Measurements from ENCODE around the gene PGAP3.

The PGAP3 gene

DNA sequence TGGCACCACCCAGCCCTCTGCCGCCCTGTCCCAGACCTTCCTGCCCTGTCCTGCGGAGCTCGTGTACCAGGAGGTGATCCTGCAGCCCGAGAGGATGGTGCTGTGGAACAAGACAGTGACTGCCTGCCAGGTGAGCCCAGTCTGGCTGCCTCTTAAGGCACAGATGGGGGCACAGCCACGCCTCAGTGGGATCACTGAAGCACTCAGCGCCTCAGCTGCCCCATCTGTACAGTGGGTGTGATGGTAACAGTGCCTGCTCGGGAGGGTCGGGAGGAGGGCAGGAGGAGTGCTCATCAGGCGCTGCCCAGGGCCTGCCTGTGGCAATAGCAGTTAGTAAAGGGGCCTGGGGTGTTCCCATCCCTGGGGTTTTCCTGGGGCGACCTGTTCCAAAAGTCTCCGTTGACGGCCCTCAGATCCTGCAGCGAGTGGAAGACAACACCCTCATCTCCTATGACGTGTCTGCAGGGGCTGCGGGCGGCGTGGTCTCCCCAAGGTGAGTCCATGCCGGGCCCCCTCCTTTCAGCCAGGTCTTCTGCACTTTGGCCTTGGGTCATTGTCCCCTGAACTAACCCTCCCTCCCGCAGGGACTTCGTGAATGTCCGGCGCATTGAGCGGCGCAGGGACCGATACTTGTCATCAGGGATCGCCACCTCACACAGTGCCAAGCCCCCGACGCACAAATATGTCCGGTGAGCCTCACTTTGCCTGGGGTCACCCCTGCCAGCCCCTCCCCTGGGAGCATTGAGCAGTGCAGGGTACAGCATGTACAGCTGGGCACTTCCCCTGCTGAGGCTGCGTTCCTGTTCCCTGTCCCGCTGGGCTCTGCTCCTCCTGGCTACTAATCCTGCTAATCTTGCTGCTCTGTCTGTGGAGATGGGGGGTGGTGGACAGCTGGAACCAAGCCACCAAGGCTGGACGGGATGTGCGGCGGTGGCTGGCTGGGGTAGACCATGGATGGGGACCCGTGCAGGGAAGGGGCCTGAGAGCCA, 27.2 kb downstream of the PGAP3 start:
- no peak for DNase-seq (ENCODE audit: low read depth in 2 of 3, low spot score in 1 of 3)

GRCh38 chr17:39660011-39660360, 27.9 kb downstream of the PGAP3 start:
- no peak for DNase-seq (ENCODE audit: low read depth in 2 of 3, low spot score in 1 of 3)

- DNase-seq (ENCODE audit: low read depth in 2 of 3, low spot score in 1 of 3) = no peak
These were observed 28.4 kb downstream of the PGAP3 start for GRCh38 chr17:39659279-39660010.

- DNase-seq (ENCODE audit: low read depth in 2 of 3, low spot score in 1 of 3) = no peak
These were observed 29.1 kb downstream of the PGAP3 start for GRCh38 chr17:39658760-39659159.

- no peak for DNase-seq (ENCODE audit: low read depth in 2 of 3, low spot score in 1 of 3)
These were observed 29.5 kb downstream of the PGAP3 start for GRCh38 chr17:39658346-39658745.

GRCh38 chr17:39655105-39655504, 32.8 kb downstream of the PGAP3 start:
- no peak for DNase-seq (ENCODE audit: low read depth in 2 of 3, low spot score in 1 of 3)

GRCh38 chr17:39653662-39654331, 34.1 kb downstream of the PGAP3 start:
- peak; percentile 63 to 87 (median 79) for DNase-seq (ENCODE audit: low read depth in 2 of 3, low spot score in 1 of 3)

GRCh38 chr17:39653316-39653661, 34.6 kb downstream of the PGAP3 start:
- DNase-seq (ENCODE audit: low read depth in 2 of 3, low spot score in 1 of 3) = no peak

GRCh38 chr17:39652587-39653315, 35.1 kb downstream of the PGAP3 start:
- DNase-seq (ENCODE audit: low read depth in 2 of 3, low spot score in 1 of 3) = no peak

GRCh38 chr17:39651923-39652586, 35.8 kb downstream of the PGAP3 start:
- DNase-seq (ENCODE audit: low read depth in 2 of 3, low spot score in 1 of 3) = no peak

DNA sequence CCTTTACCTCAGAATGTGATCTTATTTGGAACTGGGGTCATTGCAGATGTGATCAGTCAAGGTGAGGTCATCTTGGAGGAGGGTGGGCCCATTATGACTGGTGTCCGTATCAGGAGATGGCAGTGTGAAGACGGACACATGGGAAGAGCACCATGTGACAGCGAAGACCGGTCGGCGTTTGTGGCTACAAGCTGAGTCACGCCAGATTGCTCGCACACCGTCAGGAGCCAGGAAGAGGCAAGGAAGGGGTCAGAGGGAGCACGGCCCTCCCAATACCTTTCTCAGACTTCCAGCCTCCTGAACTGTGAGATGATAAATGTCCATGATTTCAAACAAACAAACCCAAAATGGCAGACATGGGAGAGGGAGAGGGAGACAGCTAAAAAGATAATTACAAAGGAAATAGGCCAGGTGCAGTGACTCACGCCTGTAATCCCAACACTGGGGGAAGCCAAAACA, 37.7 kb downstream of the PGAP3 start:
- DNase-seq (ENCODE audit: low read depth in 2 of 3, low spot score in 1 of 3) = no peak

DNA sequence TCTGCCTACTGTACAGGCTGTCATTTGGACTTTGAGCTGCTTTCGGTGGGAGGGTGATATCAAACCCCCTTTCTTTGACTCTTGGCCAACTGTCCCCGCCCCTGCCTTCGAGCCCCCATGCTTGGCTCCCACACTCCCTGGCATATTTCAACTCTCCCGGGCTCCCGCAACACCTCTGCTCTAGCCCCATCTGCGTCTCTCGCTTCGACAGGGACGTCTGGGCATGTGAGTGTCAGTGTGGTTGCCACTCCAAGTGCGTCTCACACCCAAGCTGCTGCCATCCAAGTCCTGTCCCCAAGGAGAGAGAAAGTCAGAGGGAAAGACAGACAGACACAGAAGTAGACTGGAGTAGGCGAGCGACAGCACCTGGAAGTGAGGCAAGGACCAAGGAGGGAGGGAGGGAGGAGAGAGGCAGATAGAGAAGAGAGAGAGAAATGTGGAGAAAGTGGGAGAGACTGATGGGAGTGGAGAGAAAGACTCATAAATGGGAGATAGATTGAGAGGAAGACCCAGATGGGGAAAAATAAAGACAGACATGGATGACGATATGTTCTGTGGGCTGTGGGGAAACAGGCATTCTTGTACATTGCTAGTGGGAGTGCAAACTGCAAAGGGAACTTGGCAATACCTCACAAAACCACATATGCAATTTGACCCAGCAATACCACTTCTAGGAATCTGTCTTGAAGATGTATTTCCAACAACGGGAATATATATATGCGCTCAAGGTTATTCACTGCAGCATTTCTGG, 39.1 kb downstream of the PGAP3 start:
- no peak for DNase-seq (ENCODE audit: low read depth in 2 of 3, low spot score in 1 of 3)

- no peak for DNase-seq (ENCODE audit: low read depth in 2 of 3, low spot score in 1 of 3)
These were observed 40.6 kb downstream of the PGAP3 start for GRCh38 chr17:39647256-39647655.

- no peak for DNase-seq (ENCODE audit: low read depth in 2 of 3, low spot score in 1 of 3)
These were observed 44.6 kb downstream of the PGAP3 start for GRCh38 chr17:39643271-39643670.

GRCh38 chr17:39642291-39643074, 45.4 kb downstream of the PGAP3 start:
- no peak for DNase-seq (ENCODE audit: low read depth in 2 of 3, low spot score in 1 of 3)

GRCh38 chr17:39641883-39642282, 46.0 kb downstream of the PGAP3 start:
- DNase-seq (ENCODE audit: low read depth in 2 of 3, low spot score in 1 of 3) = no peak

GRCh38 chr17:39641097-39641496, 46.8 kb downstream of the PGAP3 start:
- no peak for DNase-seq (ENCODE audit: low read depth in 2 of 3, low spot score in 1 of 3)

DNA sequence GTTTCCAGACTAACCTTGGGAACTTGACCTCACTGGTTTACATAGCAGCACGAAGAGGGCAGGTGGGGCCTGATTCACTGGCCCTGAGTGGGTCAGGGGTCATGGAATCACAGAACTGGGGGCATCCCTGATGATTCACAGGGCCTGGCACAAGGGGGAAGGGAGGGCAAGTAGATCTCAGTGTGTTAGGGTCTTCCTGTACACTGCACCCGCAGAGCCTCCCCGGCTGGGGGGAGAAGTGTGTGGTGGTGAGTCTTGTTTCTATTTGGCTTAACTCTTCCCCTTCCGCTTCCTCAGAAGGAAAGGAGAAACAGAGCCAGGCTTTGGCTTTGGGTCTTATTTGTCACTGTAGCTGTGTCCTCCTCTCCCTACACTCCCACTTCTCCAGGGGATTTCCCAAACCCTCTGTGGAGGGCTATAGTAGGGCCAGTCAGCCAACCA, 47.2 kb downstream of the PGAP3 start:
- no peak for DNase-seq (ENCODE audit: low read depth in 2 of 3, low spot score in 1 of 3)
